ENCODE measurements around the gene BAHD1. TPM values are rescaled to one million over a fixed set of nuclear protein-coding genes. Genes with fewer than 3 reads are reported as not detected.

The BAHD1 gene
- total and polyA plus RNA-seq, 4 experiments from 2014 or later: 1.5 to 49.2 (median 25.8) TPM

- CTCF ChIA-PET (ENCODE audit: partially characterized antibody): interaction anchor here (0.5 to 5.7 kb wide), 5 partner anchors 14 to 160 kb away, joined by 3 to 29 read pairs (median 4); partner anchors contain the start of genes ANKRD63 and KNL1
- Histone ChIP-seq H3K27me3 (ENCODE audit: insufficient read depth, low read length) (no peaks in the 10 kb centered on the region), H3K4me3 (ENCODE audit: low read length in 2 of 2) (no peak overlapping the region), H3K4me1 (ENCODE audit: insufficient read depth, low read length) (peaks cover 50% of the 10 kb centered on the region), H3K27ac (ENCODE audit: low read depth, low read length) (no peak overlapping the region), H3K36me3 (ENCODE audit: insufficient read depth, low read length) (no peaks in the 10 kb centered on the region), H3K9me3 (ENCODE audit: control insufficient read depth in 1 of 2, low read length in 2 of 2) (no peaks in the 10 kb centered on the region)
- Mint-ChIP-seq H3K27ac (peak overlapping the region; percentile 47 to 91 (median 87)), H3K4me3 (peak overlapping the region; percentile 88 to 95 (median 93)), H3K27me3 (peaks cover 4 to 6% of the 10 kb centered on the region in 2 donors), H3K9me3 (no peaks in the 10 kb centered on the region), H3K4me1 (peaks cover 47 to 73% (median 56%) of the 10 kb centered on the region in 4 donors), H3K36me3 (peaks cover 0 to 10% of the 10 kb centered on the region in 2 donors)
- intact Hi-C loops (cut with micrococcal nuclease): no loop called here
- no peak for DNase-seq
- POLR2A ChIA-PET (ENCODE audit: partially characterized antibody): interaction anchor here (1.6 to 5.7 kb wide), 3 partner anchors 9 to 136 kb away, joined by 4 to 94 read pairs (median 5); partner anchors contain the start of genes IVD and PLCB2
These were observed 2.5 kb downstream of the BAHD1 start for GRCh38 chr15:40443255-40443654.

GRCh38 chr15:40443846-40444245, 3.1 kb downstream of the BAHD1 start:
- peak overlapping the region in 6 of 7 donors; percentile 19 to 91 (median 69) for H3K27ac Mint-ChIP-seq
- peaks cover 0 to under 1% of the 10 kb centered on the region in 2 donors for H3K27me3 Mint-ChIP-seq
- peaks cover 46 to 70% (median 56%) of the 10 kb centered on the region in 4 donors for H3K4me1 Mint-ChIP-seq
- Histone ChIP-seq H3K27me3 (ENCODE audit: insufficient read depth, low read length) (no peaks in the 10 kb centered on the region), H3K4me1 (ENCODE audit: insufficient read depth, low read length) (peaks cover 52% of the 10 kb centered on the region), H3K9me3 (ENCODE audit: control insufficient read depth in 1 of 2, low read length in 2 of 2) (no peaks in the 10 kb centered on the region), H3K27ac (ENCODE audit: low read depth, low read length) (no peak overlapping the region), H3K4me3 (ENCODE audit: low read length in 2 of 2) (no peak overlapping the region), H3K36me3 (ENCODE audit: insufficient read depth, low read length) (no peaks in the 10 kb centered on the region)
- intact Hi-C loops (cut with micrococcal nuclease): no loop called here
- H3K36me3 Mint-ChIP-seq: peaks cover 0 to 10% of the 10 kb centered on the region in 2 donors
- ChIA-PET POLR2A (ENCODE audit: partially characterized antibody) (interaction anchor here (1.6 to 5.7 kb wide), 2 partner anchors 9 to 136 kb away, joined by 4 to 94 read pairs; partner anchors contain the start of gene PLCB2), CTCF (ENCODE audit: partially characterized antibody) (interaction anchor here (0.6 to 5.7 kb wide), 4 partner anchors 9 to 161 kb away, joined by 3 to 29 read pairs (median 5); partner anchors contain the start of gene ANKRD63)
- DNase-seq: no peak
- peak overlapping the region; percentile 88 to 95 (median 93) for H3K4me3 Mint-ChIP-seq
- no peaks in the 10 kb centered on the region for H3K9me3 Mint-ChIP-seq

GRCh38 chr15:40444736-40445135, 4.0 kb downstream of the BAHD1 start:
- intact Hi-C loops (cut with micrococcal nuclease): no loop called here
- Histone ChIP-seq H3K36me3 (ENCODE audit: insufficient read depth, low read length) (no peaks in the 10 kb centered on the region), H3K27ac (ENCODE audit: low read depth, low read length) (no peak overlapping the region), H3K4me1 (ENCODE audit: insufficient read depth, low read length) (peaks cover 56% of the 10 kb centered on the region), H3K9me3 (ENCODE audit: control insufficient read depth in 1 of 2, low read length in 2 of 2) (no peaks in the 10 kb centered on the region), H3K4me3 (ENCODE audit: low read length in 2 of 2) (no peak overlapping the region), H3K27me3 (ENCODE audit: insufficient read depth, low read length) (no peaks in the 10 kb centered on the region)
- peak overlapping the region in 4 of 8 donors; percentile 21 to 46 (median 40) for H3K4me3 Mint-ChIP-seq
- POLR2A ChIA-PET (ENCODE audit: partially characterized antibody): interaction anchor here (0.7 to 1.2 kb wide), 2 partner anchors 8 to 10 kb away, joined by 3 to 4 read pairs; no protein-coding TSS in a partner anchor
- peak overlapping the region in 6 of 7 donors; percentile 58 to 76 (median 66) for H3K27ac Mint-ChIP-seq
- H3K4me1 Mint-ChIP-seq: peaks cover 49 to 69% (median 59%) of the 10 kb centered on the region in 4 donors
- peaks cover 0 to 10% of the 10 kb centered on the region in 2 donors for H3K36me3 Mint-ChIP-seq
- DNase-seq: no peak
- CTCF ChIA-PET (ENCODE audit: partially characterized antibody): interaction anchor here (0.6 to 2.6 kb wide), 3 partner anchors 8 to 190 kb away, joined by 3 to 6 read pairs (median 3); no protein-coding TSS in a partner anchor
- H3K27me3 Mint-ChIP-seq: no peaks in the 10 kb centered on the region
- H3K9me3 Mint-ChIP-seq: no peaks in the 10 kb centered on the region

GRCh38 chr15:40445421-40445922, 4.7 kb downstream of the BAHD1 start:
- no peak overlapping the region for H3K4me3 ChIP-seq (ENCODE audit: low read length in 2 of 2)
- POLR2A ChIA-PET (ENCODE audit: partially characterized antibody): interaction anchor here (0.5 to 1.2 kb wide), 2 partner anchors 9 to 32 kb away, joined by 3 to 4 read pairs; no protein-coding TSS in a partner anchor
- H3K9me3 ChIP-seq (ENCODE audit: control insufficient read depth in 1 of 2, low read length in 2 of 2): no peaks in the 10 kb centered on the region
- no peaks in the 10 kb centered on the region for H3K36me3 ChIP-seq (ENCODE audit: insufficient read depth, low read length)
- H3K27me3 ChIP-seq (ENCODE audit: insufficient read depth, low read length): no peaks in the 10 kb centered on the region
- intact Hi-C loops (cut with micrococcal nuclease): no loop called here
- Mint-ChIP-seq H3K9me3 (no peaks in the 10 kb centered on the region), H3K4me3 (peak overlapping the region in 2 of 8 donors; percentile 13 to 39), H3K36me3 (peaks cover 0 to 5% of the 10 kb centered on the region in 2 donors), H3K27ac (peak overlapping the region in 3 of 7 donors; percentile 31 to 70 (median 42)), H3K4me1 (peaks cover 54 to 71% (median 61%) of the 10 kb centered on the region in 4 donors), H3K27me3 (no peaks in the 10 kb centered on the region)
- CTCF ChIA-PET (ENCODE audit: partially characterized antibody): interaction anchor here (0.7 to 1.3 kb wide), 2 partner anchors 7 to 77 kb away, joined by 3 read pairs; no protein-coding TSS in a partner anchor
- no peak for DNase-seq
- no peak overlapping the region for H3K27ac ChIP-seq (ENCODE audit: low read depth, low read length)
- peaks cover 58% of the 10 kb centered on the region for H3K4me1 ChIP-seq (ENCODE audit: insufficient read depth, low read length)

- Histone ChIP-seq H3K36me3 (ENCODE audit: insufficient read depth, low read length) (no peaks in the 10 kb centered on the region), H3K27me3 (ENCODE audit: insufficient read depth, low read length) (no peaks in the 10 kb centered on the region), H3K27ac (ENCODE audit: low read depth, low read length) (no peak overlapping the region), H3K4me1 (ENCODE audit: insufficient read depth, low read length) (peaks cover 64% of the 10 kb centered on the region), H3K9me3 (ENCODE audit: control insufficient read depth in 1 of 2, low read length in 2 of 2) (no peaks in the 10 kb centered on the region), H3K4me3 (ENCODE audit: low read length in 2 of 2) (no peak overlapping the region)
- Mint-ChIP-seq H3K36me3 (peaks cover 0 to 5% of the 10 kb centered on the region in 2 donors), H3K27ac (peak overlapping the region in 2 of 7 donors; percentile 17 to 53), H3K4me3 (no peak overlapping the region), H3K4me1 (peaks cover 56 to 78% (median 66%) of the 10 kb centered on the region in 4 donors), H3K27me3 (no peaks in the 10 kb centered on the region), H3K9me3 (no peaks in the 10 kb centered on the region)
- POLR2A ChIA-PET (ENCODE audit: partially characterized antibody): interaction anchor here (0.5 kb wide), 1 partner anchor 32 kb away, joined by 4 read pairs; no protein-coding TSS in a partner anchor
- intact Hi-C loops (cut with micrococcal nuclease): no loop called here
- CTCF ChIA-PET (ENCODE audit: partially characterized antibody): interaction anchor here (0.7 kb wide), 1 partner anchor 77 kb away, joined by 3 read pairs; no protein-coding TSS in a partner anchor
- no peak for DNase-seq
These were observed 5.4 kb downstream of the BAHD1 start for GRCh38 chr15:40446144-40446543.

GRCh38 chr15:40448354-40448753, 7.6 kb downstream of the BAHD1 start:
- POLR2A ChIA-PET (ENCODE audit: partially characterized antibody): no interaction called here
- H3K9me3 ChIP-seq (ENCODE audit: control insufficient read depth in 1 of 2, low read length in 2 of 2): no peaks in the 10 kb centered on the region
- H3K27ac ChIP-seq (ENCODE audit: low read depth, low read length): no peak overlapping the region
- peak overlapping the region in 1 of 8 donors; percentile 34 for H3K4me3 Mint-ChIP-seq
- peaks cover 75% of the 10 kb centered on the region for H3K4me1 ChIP-seq (ENCODE audit: insufficient read depth, low read length)
- no peaks in the 10 kb centered on the region for H3K36me3 ChIP-seq (ENCODE audit: insufficient read depth, low read length)
- H3K4me3 ChIP-seq (ENCODE audit: low read length in 2 of 2): no peak overlapping the region
- no peaks in the 10 kb centered on the region for H3K36me3 Mint-ChIP-seq
- peaks cover 68 to 89% (median 76%) of the 10 kb centered on the region in 4 donors for H3K4me1 Mint-ChIP-seq
- no peaks in the 10 kb centered on the region for H3K27me3 Mint-ChIP-seq
- no peaks in the 10 kb centered on the region for H3K9me3 Mint-ChIP-seq
- H3K27me3 ChIP-seq (ENCODE audit: insufficient read depth, low read length): no peaks in the 10 kb centered on the region
- intact Hi-C loops (cut with micrococcal nuclease): no loop called here
- DNase-seq: no peak
- CTCF ChIA-PET (ENCODE audit: partially characterized antibody): no interaction called here
- H3K27ac Mint-ChIP-seq: peak overlapping the region in 4 of 7 donors; percentile 14 to 56 (median 38)

- intact Hi-C loops (cut with micrococcal nuclease): no loop called here
These were observed 8.5 kb downstream of the BAHD1 start for GRCh38 chr15:40449275-40449674.

More at GRCh38 chr15:40449275-40449674, 8.5 kb downstream of the BAHD1 start:
- Mint-ChIP-seq H3K36me3 (no peaks in the 10 kb centered on the region), H3K27ac (peak overlapping the region in 5 of 7 donors; percentile 0 to 88 (median 50)), H3K9me3 (no peaks in the 10 kb centered on the region), H3K27me3 (no peaks in the 10 kb centered on the region), H3K4me3 (peak overlapping the region in 2 of 8 donors; percentile 2 to 9), H3K4me1 (peaks cover 67 to 89% (median 76%) of the 10 kb centered on the region in 4 donors)
- DNase-seq: no peak
- Histone ChIP-seq H3K9me3 (ENCODE audit: control insufficient read depth in 1 of 2, low read length in 2 of 2) (no peaks in the 10 kb centered on the region), H3K27ac (ENCODE audit: low read depth, low read length) (no peak overlapping the region), H3K4me1 (ENCODE audit: insufficient read depth, low read length) (peaks cover 75% of the 10 kb centered on the region), H3K4me3 (ENCODE audit: low read length in 2 of 2) (no peak overlapping the region), H3K27me3 (ENCODE audit: insufficient read depth, low read length) (no peaks in the 10 kb centered on the region), H3K36me3 (ENCODE audit: insufficient read depth, low read length) (no peaks in the 10 kb centered on the region)
- ChIA-PET POLR2A (ENCODE audit: partially characterized antibody) (interaction anchor here (0.6 to 6.4 kb wide), 3 partner anchors 8 to 410 kb away, joined by 3 to 94 read pairs (median 21); partner anchors contain the start of gene BAHD1), CTCF (ENCODE audit: partially characterized antibody) (interaction anchor here (0.6 to 2.0 kb wide), 2 partner anchors 9 to 493 kb away, joined by 4 to 10 read pairs; partner anchors contain the start of gene BAHD1)

Measured in CD4-positive, alpha-beta memory T cell (primary cell).